GM12878 (cell line): Measurements from ENCODE around the gene RNU6-1. TPM values are rescaled to one million over a fixed set of nuclear protein-coding genes. Genes with fewer than 3 reads are reported as not detected.

ENCODE experiments used
- ATAC-seq: fragments of 200-7000 bp; cut with Tn5 transposase; 3 replicates; pipeline ENCODE4 v1.9.1; 2020; ENCODE audit warnings: mild to moderate bottlenecking, moderate library complexity
- BruUV-seq: library from RNA; stranded (reverse); fragments of 400-500 nt; replicated peaks from 2 replicates; lab custom pipeline; 2021; lab: Mats Ljungman, UMichigan
- CTCF ChIA-PET: fragments of 300-600 bp; sonication (Branson Sonifier 250); formaldehyde crosslinking; extraction: SDS; loops from one replicate; lab custom pipeline; 2021; ENCODE audit warnings: inconsistent platforms; lab: Yijun Ruan, JAX
- POLR2A ChIA-PET: fragments of 350-600 bp; formaldehyde crosslinking; extraction: SDS; loops from one replicate; lab custom pipeline; 2021; ENCODE audit warnings: inconsistent platforms; lab: Charles Lee
- RAD21 ChIA-PET: fragments of 300-600 bp; sonication (Branson Sonifier 250); formaldehyde crosslinking; loops from one replicate; lab custom pipeline; 2023; ENCODE audit warnings: antibody characterized with exemption; ENCODE audit not compliant: unreplicated experiment; lab: Charles Lee
- SMC1A ChIA-PET: fragments of 300-600 bp; sonication (Branson Sonifier 250); formaldehyde crosslinking; loops from one replicate; lab custom pipeline; 2023; ENCODE audit not compliant: unreplicated experiment, uncharacterized antibody; lab: Charles Lee
- DNase-seq: peaks from one replicate; pipeline ENCODE4 v3.0.0-alpha.2; 2011; ENCODE audit warnings: low read depth, low spot score
- FAIRE-seq: peaks from 3 replicates; lab custom pipeline; 2011; peaks lifted over from hg19 to GRCh38; lab: Jason Lieb, UNC
- H2AFZ ChIP-seq: 2 replicates; pipeline ENCODE4 v1.6.0; 2011; ENCODE audit warnings: low read depth, low read length, control low read depth; ENCODE audit not compliant: control insufficient read depth
- H3K27ac ChIP-seq: 2 replicates; pipeline ENCODE4 v1.5.1; 2011; ENCODE audit warnings: control low read depth; ENCODE audit not compliant: control insufficient read depth, insufficient read depth
- H3K27me3 ChIP-seq, 2 experiments: replicated peaks in 1 of 2; 2 replicates each; pipeline versions ENCODE4 v1.6.0 to v1.6.1; 2011; ENCODE audit warnings: low read length in 1 of 2; ENCODE audit not compliant: control insufficient read depth in 2 of 2, insufficient read depth in 2 of 2
- H3K36me3 ChIP-seq, 2 experiments: 2 replicates each; pipeline ENCODE4 v1.5.1; 2011; ENCODE audit warnings: low read length in 1 of 2; ENCODE audit not compliant: control insufficient read depth in 2 of 2, insufficient read depth in 2 of 2
- H3K4me1 ChIP-seq: 2 replicates; pipeline ENCODE4 v1.6.1; 2011; ENCODE audit warnings: mild to moderate bottlenecking, low read length, moderate library complexity, mixed read lengths; ENCODE audit not compliant: control insufficient read depth, insufficient read depth
- H3K4me2 ChIP-seq: 2 replicates; pipeline ENCODE4 v1.6.0; 2011; ENCODE audit warnings: control low read depth; ENCODE audit not compliant: control insufficient read depth, insufficient read depth
- H3K4me3 ChIP-seq: fragments of 200-600 bp; sonication (generic); 2 replicates; pipeline ENCODE4 v1.5.1; 2016
- H3K79me2 ChIP-seq: 2 replicates; pipeline ENCODE4 v1.6.0; 2011; ENCODE audit warnings: low read length; ENCODE audit not compliant: control insufficient read depth, insufficient read depth
- H3K9ac ChIP-seq: 2 replicates; pipeline ENCODE4 v1.8.0; 2011; ENCODE audit warnings: low read length, control low read depth, mixed read lengths; ENCODE audit not compliant: control insufficient read depth, insufficient read depth
- H3K9me3 ChIP-seq: replicated peaks from 3 replicates; pipeline ENCODE4 v1.5.1; 2011; ENCODE audit warnings: mild to moderate bottlenecking, low read length; ENCODE audit not compliant: control insufficient read depth, insufficient read depth
- H4K20me1 ChIP-seq: 2 replicates; pipeline ENCODE4 v1.6.0; 2011; ENCODE audit not compliant: control insufficient read depth, insufficient read depth
- BACH1 ChIP-seq: fragments of 450-650 bp; IDR thresholded peaks from 2 replicates; pipeline ENCODE4 v1.6.1; 2017; ENCODE audit warnings: mild to moderate bottlenecking, borderline replicate concordance
- BRCA1 ChIP-seq: IDR thresholded peaks from 2 replicates; pipeline ENCODE4 v1.6.1; 2011; ENCODE audit warnings: low read depth, low read length, improper control_type of control experiment
- CHD1 ChIP-seq: IDR thresholded peaks from 2 replicates; pipeline ENCODE4 v1.6.1; 2012; ENCODE audit warnings: low read depth, low read length, improper control_type of control experiment
- CREM ChIP-seq: IDR thresholded peaks from 2 replicates; pipeline ENCODE4 v1.6.1; 2014; ENCODE audit warnings: antibody characterized with exemption, low read depth
- CTCF ChIP-seq, 3 experiments: IDR thresholded peaks in 2 of 3; conservative IDR thresholded peaks in 1 of 3; 2 replicates each; pipeline ENCODE4 v1.5.1; 2011; ENCODE audit warnings: low read depth in 3 of 3, low read length in 3 of 3, mild to moderate bottlenecking in 3 of 3, control low read depth in 2 of 3, moderate library complexity in 2 of 3, inconsistent platforms in 1 of 3, mixed read lengths in 1 of 3; ENCODE audit not compliant: control insufficient read depth in 2 of 3, insufficient read depth in 1 of 3; ENCODE audit errors: extremely low read depth in 1 of 3
- ELK1 ChIP-seq: IDR thresholded peaks from 2 replicates; pipeline ENCODE4 v1.6.1; 2012; ENCODE audit warnings: low read depth, low read length, improper control_type of control experiment
- FOXM1 ChIP-seq: IDR thresholded peaks from 2 replicates; pipeline ENCODE4 v1.6.1; 2012; ENCODE audit warnings: low read depth, mild to moderate bottlenecking, inconsistent platforms, low read length, moderate library complexity
- GATAD2B ChIP-seq: fragments of 450-650 bp; conservative IDR thresholded peaks from 2 replicates; pipeline ENCODE4 v1.6.1; 2017; ENCODE audit warnings: low read depth, mild to moderate bottlenecking, moderate library complexity
- HDAC6 ChIP-seq: fragments of 200-600 bp; sonication (generic); IDR thresholded peaks from one replicate; pipeline ENCODE4 v1.8.0; 2017; ENCODE audit warnings: antibody characterized with exemption; ENCODE audit not compliant: unreplicated experiment
- MEF2A ChIP-seq: IDR thresholded peaks from 2 replicates; pipeline ENCODE4 v1.6.1; 2011; ENCODE audit warnings: low read depth, mild to moderate bottlenecking, low read length, moderate library complexity; ENCODE audit not compliant: insufficient read depth
- NFIC ChIP-seq: IDR thresholded peaks from 2 replicates; pipeline ENCODE4 v1.6.1; 2012; ENCODE audit warnings: low read depth, mild to moderate bottlenecking, inconsistent platforms, low read length, moderate library complexity
- NFXL1 ChIP-seq: fragments of 450-650 bp; IDR thresholded peaks from 2 replicates; pipeline ENCODE4 v1.6.1; 2017; ENCODE audit warnings: antibody characterized with exemption, mild to moderate bottlenecking, borderline replicate concordance
- SMAD1 ChIP-seq: fragments of 450-650 bp; IDR thresholded peaks from 2 replicates; pipeline ENCODE4 v1.6.1; 2018; ENCODE audit warnings: mild to moderate bottlenecking, low read depth; ENCODE audit not compliant: partially characterized antibody
- SMC3 ChIP-seq: IDR thresholded peaks from 2 replicates; pipeline ENCODE4 v1.6.1; 2011; ENCODE audit warnings: low read length, improper control_type of control experiment, borderline replicate concordance
- SPI1 ChIP-seq: IDR thresholded peaks from 2 replicates; pipeline ENCODE4 v1.6.1; 2011; ENCODE audit warnings: low read depth, mild to moderate bottlenecking, low read length, moderate library complexity, borderline replicate concordance; ENCODE audit not compliant: insufficient read depth
- ZBTB4 ChIP-seq: fragments of 450-650 bp; formaldehyde crosslinking; IDR thresholded peaks from 2 replicates; pipeline ENCODE4 v1.4.0; 2022; ENCODE audit warnings: mild to moderate bottlenecking, moderate library complexity
- ZNF384 ChIP-seq: IDR thresholded peaks from 2 replicates; pipeline ENCODE4 v1.6.1; 2012; ENCODE audit warnings: low read depth, mild to moderate bottlenecking, low read length, improper control_type of control experiment, borderline replicate concordance
- WGBS: methylation state at CpG from one replicate; pipeline ENCODE4 v1.1.6; 2016; ENCODE audit warnings: low lambda C conversion rate; ENCODE audit not compliant: insufficient replicate concordance, insufficient coverage; ENCODE audit errors: missing lambda C conversion rate; 5-methylcytosine and 5-hydroxymethylcytosine counted together
- in situ Hi-C: fragments of 300-500 bp; cut with MboI; formaldehyde crosslinking; loops from 9 replicates; pipeline ENCODE4 v1.14.3; 2018; ENCODE audit warnings: mixed read lengths
- intact Hi-C: fragments of 100-400 bp; cut with micrococcal nuclease; formaldehyde crosslinking; loops from one replicate; pipeline ENCODE4 v1.14.2; 2022; ENCODE audit not compliant: unreplicated experiment
- polyA plus RNA-seq, 11 experiments: library from polyadenylated mRNA; depleted of rRNA in 4 of 11; unstranded in 6 of 11; stranded (reverse) in 5 of 11; fragments of >200 nt; fragmentation: Nextera tagmentation in 4 of 11; fragmentation: Illumina TruSeq in 1 of 11; extraction: Ambion mirVana in 4 of 11; extraction: Trizol in 1 of 11; gene quantifications; 1 replicate in 1 of 11; 2 replicates in 10 of 11; pipeline versions ENCODE4 v1.2.1 to v1.2.3, GENCODE V29; 2011 to 2016; ENCODE audit warnings: inconsistent platforms in 2 of 11, missing spikeins in 2 of 11, low read depth in 1 of 11
- total RNA-seq, 4 experiments: library from RNA; depleted of rRNA in 3 of 4; stranded (reverse); fragments of >200 nt in 3 of 4; fragmentation: Illumina TruSeq in 1 of 4; extraction: Trizol in 1 of 4; gene quantifications; 2 replicates each; pipeline versions ENCODE4 v1.2.1 to v1.2.3, GENCODE V29; 2013 to 2021

The RNU6-1 gene
- total and polyA plus RNA-seq, 10 of the 15 experiments (the other 5 are each of a cell fraction or from before 2014, with no cell fraction given): not detected

- H3K4me3 ChIP-seq: no peak overlapping the region
- TF ChIP-seq ZNF384 (no peak), CHD1 (no peak), BRCA1 (no peak), NFIC (no peak), MEF2A (no peak), CTCF (IDR thresholded peaks at IDR 0.05 in 2 of 3, conservative IDR thresholded peaks at IDR 0.05 in 1 of 3; ENCODE audit: control insufficient read depth in 2 of 3, extremely low read depth in 1 of 3, insufficient read depth in 1 of 3, low read depth in 3 of 3, low read length in 3 of 3) (no peak), FOXM1 (no peak), GATAD2B (no peak), CREM (no peak), SPI1 (no peak), HDAC6 (no peak), ELK1 (no peak), SMC3 (no peak), SMAD1 (no peak), NFXL1 (no peak), BACH1 (no peak), ZBTB4 (CRISPR knock-in tag) (no peak)
- TF ChIP-seq, all 136 proteins: peak for 0
- no peak overlapping the region for H3K27ac ChIP-seq
- in situ Hi-C loops: no loop called here
- 90% methylated on average over 11 of the region's 11 CpGs for WGBS
- no peak for FAIRE-seq
- H3K27me3 ChIP-seq: no peaks in the 10 kb centered on the region
- H4K20me1 ChIP-seq: no peaks in the 10 kb centered on the region
- H2AFZ ChIP-seq: no peak overlapping the region
- H3K36me3 ChIP-seq: no peaks in the 10 kb centered on the region
- H3K4me2 ChIP-seq: no peak overlapping the region
- intact Hi-C loops: no loop called here
- DNase-seq: no peak
- ChIA-PET SMC1A (no interaction called here), RAD21 (no interaction called here), CTCF (no interaction called here), POLR2A (no interaction called here)
- ATAC-seq: no peak
- no TSS peak for BruUV-seq
- H3K79me2 ChIP-seq: no peaks in the 10 kb centered on the region
- no peak overlapping the region for H3K9ac ChIP-seq
- H3K9me3 ChIP-seq: no peaks in the 10 kb centered on the region; the same call in 2 of the 3 replicates
- H3K4me1 ChIP-seq: peaks cover 9% of the 10 kb centered on the region
Measured at GRCh38 chr15:67879440-67880129, 39.7 kb upstream of the RNU6-1 start.
